HEK293 (cell line): Measurements from ENCODE around the gene RHOT2.

ENCODE experiments used
- CTCF ChIA-PET: fragments of 350-600 bp; formaldehyde crosslinking; extraction: SDS; loops from one replicate; lab custom pipeline; 2021; ENCODE audit warnings: antibody characterized with exemption; lab: Yijun Ruan, JAX
- POLR2A ChIA-PET: fragments of 300-600 bp; formaldehyde crosslinking; extraction: SDS; loops from one replicate; lab custom pipeline; 2020; ENCODE audit warnings: antibody characterized with exemption, inconsistent platforms; lab: Yijun Ruan, JAX
- H3K27ac ChIP-seq: fragments of 200-500 bp; sonication (Bioruptor generic); 2 replicates; pipeline ENCODE4 v1.5.1; 2014; ENCODE audit warnings: low read depth, low read length, control low read depth, inconsistent platforms; ENCODE audit errors: extremely low read depth
- H3K36me3 ChIP-seq, 2 experiments: fragments of 200-500 bp in 1 of 2; sonication (Bioruptor generic) in 1 of 2; 1 replicate in 1 of 2; 2 replicates in 1 of 2; pipeline ENCODE4 v1.5.1; 2014 to 2017; ENCODE audit warnings: inconsistent platforms in 2 of 2, low read length in 2 of 2; ENCODE audit not compliant: control insufficient read depth in 2 of 2, insufficient read depth in 1 of 2
- H3K4me1 ChIP-seq: fragments of 200-500 bp; sonication (Bioruptor generic); 2 replicates; pipeline ENCODE4 v1.5.1; 2014; ENCODE audit warnings: mild to moderate bottlenecking, low read length, inconsistent platforms; ENCODE audit not compliant: control insufficient read depth, insufficient read depth
- H3K4me3 ChIP-seq: 2 replicates; pipeline ENCODE4 v1.5.1; 2011; ENCODE audit warnings: low read depth, mild to moderate bottlenecking, control low read depth, low read length, moderate library complexity
- H3K9me3 ChIP-seq: fragments of 200-500 bp; sonication (Bioruptor generic); 2 replicates; pipeline ENCODE4 v1.5.1; 2014; ENCODE audit warnings: low read depth, low read length, inconsistent platforms; ENCODE audit not compliant: control insufficient read depth, insufficient read depth
- GLI4 ChIP-seq: fragments of 450-650 bp; formaldehyde crosslinking; IDR thresholded peaks from 2 replicates; pipeline ENCODE4 v1.5.1; 2016; ENCODE audit warnings: missing biosample characterization, missing genetic modification characterization
- GLIS1 ChIP-seq: fragments of 450-650 bp; formaldehyde crosslinking; IDR thresholded peaks from 2 replicates; pipeline ENCODE4 v1.5.1; 2016; ENCODE audit warnings: missing biosample characterization, missing genetic modification characterization
- HOXA7 ChIP-seq: sonication (generic); formaldehyde crosslinking; IDR thresholded peaks from 2 replicates; pipeline ENCODE4 v1.8.1; 2022; ENCODE audit warnings: missing genetic modification reagents, borderline replicate concordance
- KLF8 ChIP-seq: fragments of 450-650 bp; formaldehyde crosslinking; IDR thresholded peaks from 2 replicates; pipeline ENCODE4 v1.5.1; 2016; ENCODE audit warnings: missing biosample characterization, missing genetic modification characterization
- SCRT2 ChIP-seq: fragments of 450-650 bp; formaldehyde crosslinking; IDR thresholded peaks from 2 replicates; pipeline ENCODE4 v1.5.1; 2016; ENCODE audit warnings: missing biosample characterization, missing genetic modification characterization
- SP2 ChIP-seq: fragments of 450-650 bp; formaldehyde crosslinking; IDR thresholded peaks from 2 replicates; pipeline ENCODE4 v1.5.1; 2016; ENCODE audit warnings: missing biosample characterization, missing genetic modification characterization
- TCF7L2 ChIP-seq: IDR thresholded peaks from 2 replicates; pipeline ENCODE4 v1.6.1; 2011; ENCODE audit warnings: low read depth, mild to moderate bottlenecking, inconsistent platforms, low read length, moderate library complexity, borderline replicate concordance
- ZBTB20 ChIP-seq: fragments of 450-650 bp; formaldehyde crosslinking; IDR thresholded peaks from 2 replicates; pipeline ENCODE4 v1.5.1; 2016; ENCODE audit warnings: missing biosample characterization, missing genetic modification characterization
- ZBTB8A ChIP-seq: fragments of 450-650 bp; formaldehyde crosslinking; IDR thresholded peaks from 2 replicates; pipeline ENCODE4 v1.5.1; 2016; ENCODE audit warnings: missing biosample characterization, missing genetic modification characterization
- ZIC2 ChIP-seq: fragments of 450-650 bp; formaldehyde crosslinking; IDR thresholded peaks from 2 replicates; pipeline ENCODE4 v1.5.1; 2016; ENCODE audit warnings: missing biosample characterization, missing genetic modification characterization
- ZNF335 ChIP-seq: fragments of 450-650 bp; formaldehyde crosslinking; conservative IDR thresholded peaks from 2 replicates; pipeline ENCODE4 v1.5.1; 2016; ENCODE audit warnings: missing biosample characterization, missing genetic modification characterization
- ZNF341 ChIP-seq: fragments of 450-650 bp; formaldehyde crosslinking; IDR thresholded peaks from 2 replicates; pipeline ENCODE4; 2016; ENCODE audit warnings: low read depth, missing biosample characterization, missing genetic modification characterization
- ZNF391 ChIP-seq: fragments of 450-650 bp; formaldehyde crosslinking; IDR thresholded peaks from 2 replicates; pipeline ENCODE4 v1.5.1; 2016; ENCODE audit warnings: low read depth, missing biosample characterization, missing genetic modification characterization, borderline replicate concordance
- ZNF416 ChIP-seq: fragments of 450-650 bp; formaldehyde crosslinking; IDR thresholded peaks from 2 replicates; pipeline ENCODE4 v1.5.1; 2016; ENCODE audit warnings: missing biosample characterization, missing genetic modification characterization
- ZNF433 ChIP-seq: fragments of 450-650 bp; formaldehyde crosslinking; IDR thresholded peaks from 2 replicates; pipeline ENCODE4 v1.5.1; 2016; ENCODE audit warnings: missing biosample characterization, missing genetic modification characterization, low read depth
- ZNF596 ChIP-seq: fragments of 450-650 bp; IDR thresholded peaks from 2 replicates; pipeline ENCODE4 v1.5.0; 2018; ENCODE audit warnings: missing biosample characterization, mild to moderate bottlenecking, missing genetic modification characterization, moderate library complexity
- ZNF837 ChIP-seq: fragments of 450-650 bp; formaldehyde crosslinking; IDR thresholded peaks from 2 replicates; pipeline ENCODE4 v1.5.1; 2016; ENCODE audit warnings: missing biosample characterization, missing genetic modification characterization
- ZXDB ChIP-seq: fragments of 450-650 bp; formaldehyde crosslinking; IDR thresholded peaks from 2 replicates; pipeline ENCODE4 v1.5.1; 2016; ENCODE audit warnings: missing biosample characterization, missing genetic modification characterization
- TF ChIP-seq, protein P1 (sequence below): fragments of 450-650 bp; formaldehyde crosslinking; IDR thresholded peaks from 2 replicates; pipeline ENCODE4 v1.5.1; 2016; ENCODE audit warnings: missing biosample characterization, missing genetic modification characterization, low read depth
- TF ChIP-seq, protein P2 (sequence below): fragments of 450-650 bp; formaldehyde crosslinking; IDR thresholded peaks from 2 replicates; pipeline ENCODE4 v1.5.1; 2016; ENCODE audit warnings: missing biosample characterization, missing genetic modification characterization
- TF ChIP-seq, protein P3 (sequence below): fragments of 450-650 bp; formaldehyde crosslinking; IDR thresholded peaks from 2 replicates; pipeline ENCODE4 v1.5.1; 2016; ENCODE audit warnings: missing biosample characterization, missing genetic modification characterization
- TF ChIP-seq, protein P4 (sequence below): fragments of 450-650 bp; formaldehyde crosslinking; IDR thresholded peaks from 2 replicates; pipeline ENCODE4 v1.5.1; 2016; ENCODE audit warnings: missing biosample characterization, missing genetic modification characterization
- TF ChIP-seq, protein P5 (sequence below): fragments of 450-650 bp; formaldehyde crosslinking; IDR thresholded peaks from 2 replicates; pipeline ENCODE4 v1.5.1; 2016; ENCODE audit warnings: missing biosample characterization, missing genetic modification characterization
- TF ChIP-seq, protein P6 (sequence below): fragments of 450-650 bp; formaldehyde crosslinking; IDR thresholded peaks from 2 replicates; pipeline ENCODE4 v1.5.1; 2016; ENCODE audit warnings: missing biosample characterization, missing genetic modification characterization
- TF ChIP-seq, protein P7 (sequence below): fragments of 450-650 bp; formaldehyde crosslinking; optimal IDR thresholded peaks from 2 replicates; pipeline ENCODE3; 2016; ENCODE audit warnings: missing biosample characterization, mild to moderate bottlenecking, missing genetic modification characterization

The RHOT2 gene

DNA sequence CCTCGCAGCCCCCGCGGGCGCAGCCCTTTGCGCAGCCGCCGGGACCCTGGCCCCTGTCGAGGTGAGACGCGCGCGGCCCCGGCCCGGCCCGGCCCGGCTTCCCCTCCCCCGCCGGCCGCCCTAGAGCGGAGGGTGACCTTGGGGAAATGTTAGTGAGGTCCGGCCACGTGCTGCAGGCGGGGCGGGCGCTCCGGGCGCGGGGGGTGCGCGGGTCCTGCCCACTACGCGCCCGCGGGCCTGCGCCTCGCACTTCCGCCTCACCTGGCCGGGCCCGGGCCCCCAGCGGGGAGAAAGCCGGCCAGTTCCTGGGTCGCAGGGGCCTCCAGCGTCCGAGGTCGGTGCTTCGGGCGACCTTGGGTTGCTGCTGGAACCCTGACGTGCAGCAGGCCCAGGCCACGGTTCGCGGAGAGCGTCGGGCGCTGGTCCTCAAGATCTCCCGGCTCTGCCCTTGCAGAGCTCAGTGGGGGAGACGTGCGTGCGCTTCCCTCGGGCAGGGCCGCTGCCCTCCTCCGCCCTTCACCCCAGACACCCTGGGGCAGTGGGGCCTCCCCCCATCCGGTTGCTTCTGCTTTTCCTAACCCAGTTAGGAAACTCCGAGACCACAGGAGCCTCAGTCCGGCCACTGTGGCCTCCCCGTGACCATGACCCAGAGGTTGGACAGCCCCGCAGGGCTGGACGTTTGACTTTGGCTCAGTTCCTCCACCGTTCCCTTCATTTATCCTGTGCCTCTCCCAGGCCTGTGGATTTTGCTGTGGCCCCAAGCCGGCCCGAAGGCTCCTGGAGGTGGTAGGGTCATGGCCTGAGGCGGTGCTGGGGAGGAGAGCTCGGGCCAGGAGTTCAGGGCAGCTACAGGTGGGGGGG is 25.5 kb upstream of the RHOT2 start:
- Histone ChIP-seq H3K36me3 (peaks cover 0 to 7% of the 10 kb centered on the region in 2 experiments; a peak in 2 of 3 replicates), H3K4me3 (peak overlapping the region; percentile 52), H3K4me1 (peaks cover 6% of the 10 kb centered on the region; the same call in 1 of the 2 replicates), H3K27ac (peak overlapping the region; percentile 66; the same call in 1 of the 2 replicates), H3K9me3 (no peaks in the 10 kb centered on the region)
- POLR2A ChIA-PET = interaction anchor here (0.6 kb wide), 1 partner anchor 1175 kb away, joined by 3 read pairs; no protein-coding TSS in a partner anchor
- CTCF ChIA-PET = no interaction called here
- 0 out of 2 replicates have a peak, but pooled peaks have one; percentile 4 for TF ChIP-seq ZNF391 (tag by site-specific recombination)
- TF ChIP-seq HOXA7 = no peak
- TF ChIP-seq ZNF596 (tag by site-specific recombination) = no peak
- peak; percentile 15; the same call in 1 of the 2 replicates for TF ChIP-seq SP2 (tag by site-specific recombination)
- TF ChIP-seq KLF8 (tag by site-specific recombination) = peak; percentile 45; the same call in 1 of the 2 replicates
- TF ChIP-seq ZXDB (tag by site-specific recombination) = peak; percentile 22; the same call in 1 of the 2 replicates
- peak; percentile 65; the same call in 1 of the 2 replicates for TF ChIP-seq ZBTB20 (tag by site-specific recombination)
- TF ChIP-seq ZNF837 (tag by site-specific recombination) = no peak
- TF ChIP-seq, protein P1, sequence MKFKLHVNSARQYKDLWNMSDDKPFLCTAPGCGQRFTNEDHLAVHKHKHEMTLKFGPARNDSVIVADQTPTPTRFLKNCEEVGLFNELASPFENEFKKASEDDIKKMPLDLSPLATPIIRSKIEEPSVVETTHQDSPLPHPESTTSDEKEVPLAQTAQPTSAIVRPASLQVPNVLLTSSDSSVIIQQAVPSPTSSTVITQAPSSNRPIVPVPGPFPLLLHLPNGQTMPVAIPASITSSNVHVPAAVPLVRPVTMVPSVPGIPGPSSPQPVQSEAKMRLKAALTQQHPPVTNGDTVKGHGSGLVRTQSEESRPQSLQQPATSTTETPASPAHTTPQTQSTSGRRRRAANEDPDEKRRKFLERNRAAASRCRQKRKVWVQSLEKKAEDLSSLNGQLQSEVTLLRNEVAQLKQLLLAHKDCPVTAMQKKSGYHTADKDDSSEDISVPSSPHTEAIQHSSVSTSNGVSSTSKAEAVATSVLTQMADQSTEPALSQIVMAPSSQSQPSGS (tag by site-specific recombination) = no peak
- TF ChIP-seq, protein P2, sequence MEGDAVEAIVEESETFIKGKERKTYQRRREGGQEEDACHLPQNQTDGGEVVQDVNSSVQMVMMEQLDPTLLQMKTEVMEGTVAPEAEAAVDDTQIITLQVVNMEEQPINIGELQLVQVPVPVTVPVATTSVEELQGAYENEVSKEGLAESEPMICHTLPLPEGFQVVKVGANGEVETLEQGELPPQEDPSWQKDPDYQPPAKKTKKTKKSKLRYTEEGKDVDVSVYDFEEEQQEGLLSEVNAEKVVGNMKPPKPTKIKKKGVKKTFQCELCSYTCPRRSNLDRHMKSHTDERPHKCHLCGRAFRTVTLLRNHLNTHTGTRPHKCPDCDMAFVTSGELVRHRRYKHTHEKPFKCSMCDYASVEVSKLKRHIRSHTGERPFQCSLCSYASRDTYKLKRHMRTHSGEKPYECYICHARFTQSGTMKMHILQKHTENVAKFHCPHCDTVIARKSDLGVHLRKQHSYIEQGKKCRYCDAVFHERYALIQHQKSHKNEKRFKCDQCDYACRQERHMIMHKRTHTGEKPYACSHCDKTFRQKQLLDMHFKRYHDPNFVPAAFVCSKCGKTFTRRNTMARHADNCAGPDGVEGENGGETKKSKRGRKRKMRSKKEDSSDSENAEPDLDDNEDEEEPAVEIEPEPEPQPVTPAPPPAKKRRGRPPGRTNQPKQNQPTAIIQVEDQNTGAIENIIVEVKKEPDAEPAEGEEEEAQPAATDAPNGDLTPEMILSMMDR (tag by site-specific recombination) = no peak
- TF ChIP-seq, protein P3, sequence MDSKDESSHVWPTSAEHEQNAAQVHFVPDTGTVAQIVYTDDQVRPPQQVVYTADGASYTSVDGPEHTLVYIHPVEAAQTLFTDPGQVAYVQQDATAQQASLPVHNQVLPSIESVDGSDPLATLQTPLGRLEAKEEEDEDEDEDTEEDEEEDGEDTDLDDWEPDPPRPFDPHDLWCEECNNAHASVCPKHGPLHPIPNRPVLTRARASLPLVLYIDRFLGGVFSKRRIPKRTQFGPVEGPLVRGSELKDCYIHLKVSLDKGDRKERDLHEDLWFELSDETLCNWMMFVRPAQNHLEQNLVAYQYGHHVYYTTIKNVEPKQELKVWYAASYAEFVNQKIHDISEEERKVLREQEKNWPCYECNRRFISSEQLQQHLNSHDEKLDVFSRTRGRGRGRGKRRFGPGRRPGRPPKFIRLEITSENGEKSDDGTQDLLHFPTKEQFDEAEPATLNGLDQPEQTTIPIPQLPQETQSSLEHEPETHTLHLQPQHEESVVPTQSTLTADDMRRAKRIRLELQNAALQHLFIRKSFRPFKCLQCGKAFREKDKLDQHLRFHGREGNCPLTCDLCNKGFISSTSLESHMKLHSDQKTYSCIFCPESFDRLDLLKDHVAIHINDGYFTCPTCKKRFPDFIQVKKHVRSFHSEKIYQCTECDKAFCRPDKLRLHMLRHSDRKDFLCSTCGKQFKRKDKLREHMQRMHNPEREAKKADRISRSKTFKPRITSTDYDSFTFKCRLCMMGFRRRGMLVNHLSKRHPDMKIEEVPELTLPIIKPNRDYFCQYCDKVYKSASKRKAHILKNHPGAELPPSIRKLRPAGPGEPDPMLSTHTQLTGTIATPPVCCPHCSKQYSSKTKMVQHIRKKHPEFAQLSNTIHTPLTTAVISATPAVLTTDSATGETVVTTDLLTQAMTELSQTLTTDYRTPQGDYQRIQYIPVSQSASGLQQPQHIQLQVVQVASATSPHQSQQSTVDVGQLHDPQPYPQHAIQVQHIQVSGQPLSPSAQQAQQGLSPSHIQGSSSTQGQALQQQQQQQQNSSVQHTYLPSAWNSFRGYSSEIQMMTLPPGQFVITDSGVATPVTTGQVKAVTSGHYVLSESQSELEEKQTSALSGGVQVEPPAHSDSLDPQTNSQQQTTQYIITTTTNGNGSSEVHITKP = peak; percentile 55
- no peak for TF ChIP-seq GLI4 (tag by site-specific recombination)
- TF ChIP-seq ZNF416 (tag by site-specific recombination) = no peak
- no peak for TF ChIP-seq ZNF341 (tag by site-specific recombination)
- TF ChIP-seq, protein P4, sequence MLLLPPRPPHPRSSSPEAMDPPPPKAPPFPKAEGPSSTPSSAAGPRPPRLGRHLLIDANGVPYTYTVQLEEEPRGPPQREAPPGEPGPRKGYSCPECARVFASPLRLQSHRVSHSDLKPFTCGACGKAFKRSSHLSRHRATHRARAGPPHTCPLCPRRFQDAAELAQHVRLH (tag by site-specific recombination) = no peak
- TF ChIP-seq GLIS1 (tag by site-specific recombination) = peak; percentile 79
- TF ChIP-seq, protein P5, sequence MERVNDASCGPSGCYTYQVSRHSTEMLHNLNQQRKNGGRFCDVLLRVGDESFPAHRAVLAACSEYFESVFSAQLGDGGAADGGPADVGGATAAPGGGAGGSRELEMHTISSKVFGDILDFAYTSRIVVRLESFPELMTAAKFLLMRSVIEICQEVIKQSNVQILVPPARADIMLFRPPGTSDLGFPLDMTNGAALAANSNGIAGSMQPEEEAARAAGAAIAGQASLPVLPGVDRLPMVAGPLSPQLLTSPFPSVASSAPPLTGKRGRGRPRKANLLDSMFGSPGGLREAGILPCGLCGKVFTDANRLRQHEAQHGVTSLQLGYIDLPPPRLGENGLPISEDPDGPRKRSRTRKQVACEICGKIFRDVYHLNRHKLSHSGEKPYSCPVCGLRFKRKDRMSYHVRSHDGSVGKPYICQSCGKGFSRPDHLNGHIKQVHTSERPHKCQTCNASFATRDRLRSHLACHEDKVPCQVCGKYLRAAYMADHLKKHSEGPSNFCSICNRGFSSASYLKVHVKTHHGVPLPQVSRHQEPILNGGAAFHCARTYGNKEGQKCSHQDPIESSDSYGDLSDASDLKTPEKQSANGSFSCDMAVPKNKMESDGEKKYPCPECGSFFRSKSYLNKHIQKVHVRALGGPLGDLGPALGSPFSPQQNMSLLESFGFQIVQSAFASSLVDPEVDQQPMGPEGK = peak; percentile 50; the same call in 1 of the 2 replicates
- TF ChIP-seq, protein P6, sequence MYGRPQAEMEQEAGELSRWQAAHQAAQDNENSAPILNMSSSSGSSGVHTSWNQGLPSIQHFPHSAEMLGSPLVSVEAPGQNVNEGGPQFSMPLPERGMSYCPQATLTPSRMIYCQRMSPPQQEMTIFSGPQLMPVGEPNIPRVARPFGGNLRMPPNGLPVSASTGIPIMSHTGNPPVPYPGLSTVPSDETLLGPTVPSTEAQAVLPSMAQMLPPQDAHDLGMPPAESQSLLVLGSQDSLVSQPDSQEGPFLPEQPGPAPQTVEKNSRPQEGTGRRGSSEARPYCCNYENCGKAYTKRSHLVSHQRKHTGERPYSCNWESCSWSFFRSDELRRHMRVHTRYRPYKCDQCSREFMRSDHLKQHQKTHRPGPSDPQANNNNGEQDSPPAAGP (tag by site-specific recombination) = peak; percentile 51
- TF ChIP-seq, protein P7, sequence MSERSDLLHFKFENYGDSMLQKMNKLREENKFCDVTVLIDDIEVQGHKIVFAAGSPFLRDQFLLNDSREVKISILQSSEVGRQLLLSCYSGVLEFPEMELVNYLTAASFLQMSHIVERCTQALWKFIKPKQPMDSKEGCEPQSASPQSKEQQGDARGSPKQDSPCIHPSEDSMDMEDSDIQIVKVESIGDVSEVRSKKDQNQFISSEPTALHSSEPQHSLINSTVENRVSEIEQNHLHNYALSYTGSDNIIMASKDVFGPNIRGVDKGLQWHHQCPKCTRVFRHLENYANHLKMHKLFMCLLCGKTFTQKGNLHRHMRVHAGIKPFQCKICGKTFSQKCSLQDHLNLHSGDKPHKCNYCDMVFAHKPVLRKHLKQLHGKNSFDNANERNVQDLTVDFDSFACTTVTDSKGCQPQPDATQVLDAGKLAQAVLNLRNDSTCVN = peak; percentile 74
- no peak for TF ChIP-seq ZNF433 (tag by site-specific recombination)
- TF ChIP-seq ZNF335 = peak; percentile 76
- no peak for TF ChIP-seq TCF7L2
- peak; percentile 78 for TF ChIP-seq ZBTB8A (tag by site-specific recombination)
- TF ChIP-seq ZIC2 (tag by site-specific recombination) = peak; percentile 69
- peak; percentile 97 for TF ChIP-seq SCRT2 (tag by site-specific recombination)
